CD14-positive monocyte (primary cell): ENCODE data around the gene BTBD9. TPM values are rescaled to one million over a fixed set of nuclear protein-coding genes. Genes with fewer than 3 reads are reported as not detected.

Experiments used
- DNase-seq, 3 donors: peaks; one replicate each; pipeline ENCODE4 v3.0.0-alpha.2; 2011 to 2022
- H2AFZ ChIP-seq: 2 replicates; pipeline ENCODE4 v1.6.0; 2012; ENCODE audit warnings: mild to moderate bottlenecking, low read depth, low read length, inconsistent platforms; ENCODE audit not compliant: insufficient read depth, poor library complexity, severe bottlenecking
- H3K27ac ChIP-seq, 2 donors: 1 replicate in 1 of 2; 2 replicates in 1 of 2; pipeline ENCODE4 v1.5.1; 2012 to 2013; ENCODE audit warnings: low read length in 2 of 2, control low read depth in 1 of 2, inconsistent platforms in 1 of 2, low read depth in 1 of 2, mild to moderate bottlenecking in 1 of 2
- H3K27me3 ChIP-seq, 2 donors: one replicate each; pipeline versions ENCODE4 v1.6.0 to v1.6.1; 2011 to 2013; ENCODE audit warnings: low read length in 2 of 2; ENCODE audit not compliant: control insufficient read depth in 2 of 2, insufficient read depth in 2 of 2
- H3K36me3 ChIP-seq, 2 donors: replicated peaks in 1 of 2; 1 replicate in 1 of 2; 2 replicates in 1 of 2; pipeline versions ENCODE4 v1.5.1 to v1.6.1; 2012 to 2013; ENCODE audit warnings: low read length in 2 of 2, control low read depth in 1 of 2, inconsistent platforms in 1 of 2, mild to moderate bottlenecking in 1 of 2; ENCODE audit not compliant: insufficient read depth in 2 of 2, control insufficient read depth in 1 of 2
- H3K4me1 ChIP-seq, 2 donors: 1 replicate in 1 of 2; 2 replicates in 1 of 2; pipeline versions ENCODE4 v1.5.1 to v1.6.1; 2012 to 2013; ENCODE audit warnings: low read length in 2 of 2, control low read depth in 1 of 2, inconsistent platforms in 1 of 2, mild to moderate bottlenecking in 1 of 2, moderate library complexity in 1 of 2; ENCODE audit not compliant: insufficient read depth in 2 of 2, control insufficient read depth in 1 of 2
- H3K4me2 ChIP-seq: replicated peaks from 2 replicates; pipeline ENCODE3; 2012; ENCODE audit warnings: low read length, moderate library complexity, mild to moderate bottlenecking; ENCODE audit not compliant: poor library complexity, severe bottlenecking; ENCODE audit errors: extremely low read depth
- H3K4me3 ChIP-seq, 3 experiments: fragments of 200-600 bp in 1 of 3; sonication (generic) in 1 of 3; replicated peaks in 1 of 3; 1 replicate in 2 of 3; 2 replicates in 1 of 3; pipeline ENCODE4 v1.5.1; 2011 to 2013; ENCODE audit warnings: low read length in 3 of 3, mild to moderate bottlenecking in 3 of 3, control low read depth in 2 of 3, low read depth in 2 of 3, inconsistent platforms in 1 of 3, moderate library complexity in 1 of 3
- H3K79me2 ChIP-seq: 2 replicates; pipeline ENCODE4 v1.6.0; 2012; ENCODE audit warnings: mild to moderate bottlenecking, control low read depth, inconsistent platforms, low read length, moderate library complexity; ENCODE audit not compliant: insufficient read depth
- H3K9ac ChIP-seq: 2 replicates; pipeline ENCODE4 v1.6.0; 2017; ENCODE audit warnings: low read length, mild to moderate bottlenecking; ENCODE audit not compliant: insufficient read depth, poor library complexity, severe bottlenecking
- H3K9me3 ChIP-seq, 2 donors: replicated peaks in 1 of 2; 1 replicate in 1 of 2; 2 replicates in 1 of 2; pipeline versions ENCODE4 v1.5.1 to v1.6.1; 2012 to 2013; ENCODE audit warnings: low read length in 2 of 2, control low read depth in 1 of 2; ENCODE audit not compliant: control insufficient read depth in 1 of 2, insufficient read depth in 1 of 2
- H4K20me1 ChIP-seq: 2 replicates; pipeline ENCODE4 v1.6.0; 2012; ENCODE audit warnings: mild to moderate bottlenecking, low read length, control low read depth, moderate library complexity; ENCODE audit not compliant: insufficient read depth
- H3K27ac Mint-ChIP-seq, 7 donors: one replicate each; pipeline ENCODE4 v1.8.0; 2020; ENCODE audit warnings: mild to moderate bottlenecking in 7 of 7, mixed read lengths in 7 of 7, moderate library complexity in 6 of 7, inconsistent platforms in 2 of 7
- H3K27me3 Mint-ChIP-seq, 3 donors: one replicate each; pipeline ENCODE4 v1.8.0; 2021 to 2022; ENCODE audit warnings: low read depth in 3 of 3, mild to moderate bottlenecking in 3 of 3, mixed read lengths in 3 of 3, moderate library complexity in 3 of 3, inconsistent platforms in 1 of 3
- H3K36me3 Mint-ChIP-seq, 2 donors: one replicate each; pipeline ENCODE4 v1.8.0; 2020; ENCODE audit warnings: mixed read lengths in 2 of 2, inconsistent platforms in 1 of 2, mild to moderate bottlenecking in 1 of 2
- H3K4me1 Mint-ChIP-seq: one replicate; pipeline ENCODE4 v1.8.0; 2020; ENCODE audit warnings: mild to moderate bottlenecking, mixed read lengths
- H3K4me3 Mint-ChIP-seq, 2 donors: one replicate each; pipeline ENCODE4 v1.8.0; 2020; ENCODE audit warnings: mild to moderate bottlenecking in 2 of 2, mixed read lengths in 2 of 2, moderate library complexity in 1 of 2
- H3K9me3 Mint-ChIP-seq, 7 donors: one replicate each; pipeline ENCODE4 v1.8.0; 2020 to 2022; ENCODE audit warnings: mixed read lengths in 7 of 7, mild to moderate bottlenecking in 6 of 7, moderate library complexity in 6 of 7, inconsistent platforms in 2 of 7
- WGBS: methylation state at CpG from one replicate; pipeline ENCODE4 v1.1.5; 2013; ENCODE audit warnings: missing lambda C conversion rate; ENCODE audit not compliant: insufficient coverage; 5-methylcytosine and 5-hydroxymethylcytosine counted together
- intact Hi-C, 2 donors: fragments of 100-400 bp; cut with micrococcal nuclease; formaldehyde crosslinking; loops; one replicate each; pipeline versions ENCODE4 v1.15.0 to v1.15.1; 2023
- polyA plus RNA-seq, 3 donors: library from polyadenylated mRNA; depleted of rRNA in 1 of 3; unstranded in 2 of 3; stranded (reverse) in 1 of 3; fragments of 300-500 nt in 2 of 3; fragments of >200 nt in 1 of 3; fragmentation: Illumina TruSeq in 2 of 3; gene quantifications; 1 replicate in 2 of 3; 2 replicates in 1 of 3; pipeline ENCODE4 v1.2.3, GENCODE V29; 2012 to 2021
- TF ChIP-seq, protein P1 (sequence below): fragments of 200-600 bp; IDR thresholded peaks from one replicate; pipeline ENCODE4 v1.8.0; 2022; ENCODE audit warnings: antibody characterized with exemption, mild to moderate bottlenecking

Gene BTBD9
- polyA plus RNA-seq, 3 donors = 5.2 to 7.5 (median 6.2) TPM

DNA sequence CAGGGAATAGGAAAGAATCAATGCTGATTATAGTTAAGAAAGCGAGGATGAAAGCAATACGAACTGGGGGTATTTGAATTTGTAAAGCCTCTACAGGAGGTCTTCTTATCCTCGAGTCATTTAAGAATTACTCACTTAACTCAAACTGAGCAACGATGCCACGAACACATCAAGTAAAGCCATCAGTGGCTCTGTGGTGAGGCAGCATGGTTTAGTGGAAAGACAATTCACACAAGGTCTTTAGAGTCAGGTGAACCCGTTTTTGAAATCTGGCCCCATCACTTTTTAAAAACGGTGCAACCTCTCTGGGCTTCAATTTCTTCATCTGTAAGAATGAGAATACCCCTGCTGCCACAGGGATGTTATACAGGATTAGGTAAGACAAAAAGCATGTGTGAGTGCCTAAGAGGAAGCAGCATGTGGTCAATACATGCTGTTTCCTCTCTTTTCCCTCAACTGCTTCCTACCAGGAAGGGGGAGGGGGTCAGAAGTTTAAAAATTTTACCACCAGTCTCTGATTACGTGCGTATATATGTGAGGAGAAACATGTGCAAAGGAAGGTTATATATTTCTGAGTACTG lies 162.0 kb downstream of the BTBD9 start:
- H3K36me3 ChIP-seq = no peaks in the 10 kb centered on the region
- WGBS = no CpG with 5 or more reads among the region's 9 CpGs

DNA sequence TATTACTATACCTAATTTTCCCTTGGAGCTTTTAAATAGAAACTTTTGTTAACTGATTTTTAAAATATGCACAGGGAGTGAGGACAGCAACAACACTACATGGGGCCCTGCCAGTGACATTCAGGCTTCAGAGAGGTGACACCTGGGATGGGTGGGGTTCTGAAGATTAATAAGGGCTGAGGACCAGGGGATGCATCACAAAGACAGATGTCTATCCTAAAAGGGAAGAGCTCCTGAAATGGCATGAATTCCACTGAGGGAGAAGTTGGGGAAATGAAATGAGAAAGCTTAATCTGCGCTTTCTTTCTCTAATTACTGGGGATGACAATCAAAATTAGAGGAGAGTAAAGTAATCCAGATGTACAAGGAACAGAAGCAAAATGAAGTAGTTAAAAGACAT lies 162.8 kb downstream of the BTBD9 start:
- no peak overlapping the region for H3K4me3 Mint-ChIP-seq
- H3K36me3 Mint-ChIP-seq = peaks cover 0 to 5% of the 10 kb centered on the region in 2 donors
- peaks cover 31% of the 10 kb centered on the region for H3K4me1 Mint-ChIP-seq
- TF ChIP-seq, protein P1, sequence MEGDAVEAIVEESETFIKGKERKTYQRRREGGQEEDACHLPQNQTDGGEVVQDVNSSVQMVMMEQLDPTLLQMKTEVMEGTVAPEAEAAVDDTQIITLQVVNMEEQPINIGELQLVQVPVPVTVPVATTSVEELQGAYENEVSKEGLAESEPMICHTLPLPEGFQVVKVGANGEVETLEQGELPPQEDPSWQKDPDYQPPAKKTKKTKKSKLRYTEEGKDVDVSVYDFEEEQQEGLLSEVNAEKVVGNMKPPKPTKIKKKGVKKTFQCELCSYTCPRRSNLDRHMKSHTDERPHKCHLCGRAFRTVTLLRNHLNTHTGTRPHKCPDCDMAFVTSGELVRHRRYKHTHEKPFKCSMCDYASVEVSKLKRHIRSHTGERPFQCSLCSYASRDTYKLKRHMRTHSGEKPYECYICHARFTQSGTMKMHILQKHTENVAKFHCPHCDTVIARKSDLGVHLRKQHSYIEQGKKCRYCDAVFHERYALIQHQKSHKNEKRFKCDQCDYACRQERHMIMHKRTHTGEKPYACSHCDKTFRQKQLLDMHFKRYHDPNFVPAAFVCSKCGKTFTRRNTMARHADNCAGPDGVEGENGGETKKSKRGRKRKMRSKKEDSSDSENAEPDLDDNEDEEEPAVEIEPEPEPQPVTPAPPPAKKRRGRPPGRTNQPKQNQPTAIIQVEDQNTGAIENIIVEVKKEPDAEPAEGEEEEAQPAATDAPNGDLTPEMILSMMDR = no peak
- H3K9me3 Mint-ChIP-seq = peaks cover 0 to 2% (median 0%) of the 10 kb centered on the region in 7 donors
- DNase-seq = no peak
- Histone ChIP-seq H2AFZ (no peak overlapping the region), H3K4me3 (no peak overlapping the region), H4K20me1 (no peaks in the 10 kb centered on the region), H3K79me2 (no peaks in the 10 kb centered on the region), H3K27ac (no peak overlapping the region), H3K4me2 (no peak overlapping the region), H3K4me1 (peaks cover 28 to 37% of the 10 kb centered on the region in 2 donors), H3K9ac (no peak overlapping the region), H3K36me3 (no peaks in the 10 kb centered on the region), H3K27me3 (no peaks in the 10 kb centered on the region), H3K9me3 (no peaks in the 10 kb centered on the region)
- intact Hi-C loops = no loop called here
- peaks cover 0 to 2% (median 0%) of the 10 kb centered on the region in 3 donors for H3K27me3 Mint-ChIP-seq
- no CpG with 5 or more reads among the region's 1 CpG for WGBS
- H3K27ac Mint-ChIP-seq = no peak overlapping the region

More for the DNA sequence above, 162.0 kb downstream of the BTBD9 start:
- Histone ChIP-seq H3K27ac (no peak overlapping the region), H3K9ac (no peak overlapping the region), H2AFZ (no peak overlapping the region), H3K79me2 (no peaks in the 10 kb centered on the region), H3K27me3 (no peaks in the 10 kb centered on the region), H4K20me1 (peaks cover under 1% of the 10 kb centered on the region), H3K4me2 (no peak overlapping the region), H3K9me3 (no peaks in the 10 kb centered on the region), H3K4me3 (no peak overlapping the region), H3K4me1 (peaks cover 36 to 42% of the 10 kb centered on the region in 2 donors)
- H3K4me1 Mint-ChIP-seq = peaks cover 31% of the 10 kb centered on the region
- intact Hi-C loops = no loop called here
- no peak overlapping the region for H3K27ac Mint-ChIP-seq
- peak in 1 of 3 donors; percentile 11 for DNase-seq
- peaks cover 0 to 2% (median 0%) of the 10 kb centered on the region in 3 donors for H3K27me3 Mint-ChIP-seq
- H3K9me3 Mint-ChIP-seq = peaks cover 0 to 2% (median 0%) of the 10 kb centered on the region in 7 donors
- no peak overlapping the region for H3K4me3 Mint-ChIP-seq
- TF ChIP-seq, protein P1 = no peak
- peaks cover 0 to 5% of the 10 kb centered on the region in 2 donors for H3K36me3 Mint-ChIP-seq
